Neural cell (in vitro differentiated cells): ENCODE data around the gene PDE4D. TPM values are rescaled to one million over a fixed set of nuclear protein-coding genes. Genes with fewer than 3 reads are reported as not detected.

Source experiments
- H2AFZ ChIP-seq: fragments of 200-600, 300-800 bp; sonication (generic), shearing (Covaris generic); 2 replicates; pipeline ENCODE4 v1.6.0; 2014; ENCODE audit warnings: low read depth, mild to moderate bottlenecking, antibody characterized with exemption, low read length, moderate library complexity
- H3F3A ChIP-seq: fragments of 200-600 bp; shearing (Covaris generic); 2 replicates; pipeline ENCODE4 v1.6.1; 2016; ENCODE audit warnings: mild to moderate bottlenecking, moderate library complexity, mixed read lengths, antibody characterized with exemption, low read length; ENCODE audit not compliant: insufficient read depth, poor library complexity, severe bottlenecking
- H3K27ac ChIP-seq: fragments of 200-600, 300-800 bp; sonication (generic), shearing (Covaris generic); 2 replicates; pipeline ENCODE4 v1.5.1; 2014; ENCODE audit warnings: mild to moderate bottlenecking, low read length, moderate library complexity
- H3K27me3 ChIP-seq: fragments of 300-800, 200-600 bp; sonication (generic), shearing (Covaris generic); 2 replicates; pipeline ENCODE4 v1.6.0; 2014; ENCODE audit warnings: mild to moderate bottlenecking, low read depth, low read length, moderate library complexity; ENCODE audit not compliant: insufficient read depth
- H3K36me3 ChIP-seq: fragments of 300-800, 200-600 bp; sonication (generic), shearing (Covaris generic); 2 replicates; pipeline ENCODE4 v1.5.1; 2014; ENCODE audit warnings: mild to moderate bottlenecking, antibody characterized with exemption, low read length, moderate library complexity; ENCODE audit not compliant: insufficient read depth
- H3K4me2 ChIP-seq: fragments of 300-800, 200-600 bp; sonication (generic), shearing (Covaris generic); 2 replicates; pipeline ENCODE4 v1.6.0; 2014; ENCODE audit warnings: mild to moderate bottlenecking, low read length
- H3K4me3 ChIP-seq: fragments of 300-800, 200-600 bp; sonication (generic), shearing (Covaris generic); 2 replicates; pipeline ENCODE4 v1.5.1; 2014; ENCODE audit warnings: mild to moderate bottlenecking, low read length, moderate library complexity
- H3K79me2 ChIP-seq: fragments of 200-600 bp; shearing (Covaris generic); replicated peaks from 2 replicates; pipeline ENCODE4 v1.6.0; 2014; ENCODE audit warnings: mild to moderate bottlenecking, low read length, moderate library complexity; ENCODE audit not compliant: insufficient read depth
- H3K9ac ChIP-seq: fragments of 300-800, 200-600 bp; sonication (generic), shearing (Covaris generic); 2 replicates; pipeline ENCODE4 v1.6.1; 2016; ENCODE audit warnings: mild to moderate bottlenecking, low read length, mixed read lengths
- H3K9me2 ChIP-seq: fragments of 200-600 bp; shearing (Covaris generic); 2 replicates; pipeline ENCODE4 v1.6.1; 2016; ENCODE audit warnings: mild to moderate bottlenecking, low read length, mixed read lengths; ENCODE audit not compliant: insufficient read depth
- H3K9me3 ChIP-seq: fragments of 200-600, 300-800 bp; sonication (generic), shearing (Covaris generic); 2 replicates; pipeline ENCODE4 v1.6.1; 2016; ENCODE audit warnings: mild to moderate bottlenecking, mixed run types, low read length, moderate library complexity, mixed read lengths
- H4K20me1 ChIP-seq: fragments of 200-600 bp; shearing (Covaris generic); 2 replicates; pipeline ENCODE4 v1.6.1; 2016; ENCODE audit warnings: mild to moderate bottlenecking, mixed run types; ENCODE audit not compliant: insufficient read depth
- CTCF ChIP-seq: fragments of 450-650 bp; IDR thresholded peaks from 2 replicates; pipeline ENCODE4 v1.5.1; 2014; ENCODE audit warnings: antibody characterized with exemption, mild to moderate bottlenecking, moderate library complexity; ENCODE audit not compliant: poor library complexity, severe bottlenecking
- EP300 ChIP-seq: fragments of 450-650 bp; conservative IDR thresholded peaks from 2 replicates; pipeline ENCODE4 v1.6.1; 2014; ENCODE audit warnings: antibody characterized with exemption, mild to moderate bottlenecking, moderate library complexity; ENCODE audit not compliant: poor library complexity, severe bottlenecking
- EZH2 ChIP-seq: fragments of 200-600, 300-800 bp; shearing (Covaris generic), sonication (generic); IDR thresholded peaks from 2 replicates; pipeline ENCODE4 v1.6.1; 2014; ENCODE audit warnings: antibody characterized with exemption, low read length, borderline replicate concordance, mild to moderate bottlenecking; ENCODE audit not compliant: insufficient read depth, poor library complexity, severe bottlenecking
- MXI1 ChIP-seq: fragments of 450-650 bp; conservative IDR thresholded peaks from 2 replicates; pipeline ENCODE4 v1.6.1; 2014; ENCODE audit warnings: antibody characterized with exemption, mild to moderate bottlenecking; ENCODE audit not compliant: poor library complexity, severe bottlenecking
- POLR2AphosphoS5 ChIP-seq: IDR thresholded peaks from 2 replicates; pipeline ENCODE4 v1.6.1; 2012
- RAD21 ChIP-seq: fragments of 450-650 bp; conservative IDR thresholded peaks from 2 replicates; pipeline ENCODE4 v1.6.1; 2014; ENCODE audit warnings: antibody characterized with exemption, mild to moderate bottlenecking, moderate library complexity
- REST ChIP-seq: IDR thresholded peaks from 2 replicates; pipeline ENCODE4 v1.6.1; 2012; ENCODE audit warnings: borderline replicate concordance
- SMC3 ChIP-seq: fragments of 450-650 bp; conservative IDR thresholded peaks from 2 replicates; pipeline ENCODE4 v1.6.1; 2014; ENCODE audit warnings: antibody characterized with exemption, mild to moderate bottlenecking, moderate library complexity; ENCODE audit not compliant: poor library complexity
- TAF1 ChIP-seq: IDR thresholded peaks from 2 replicates; pipeline ENCODE4 v1.6.1; 2012; ENCODE audit warnings: low read depth
- polyA plus RNA-seq: library from polyadenylated mRNA; depleted of rRNA; stranded (reverse); fragments of >200 nt; gene quantifications from 2 replicates; pipeline ENCODE4 v1.2.3, GENCODE V29; 2014

The PDE4D gene
- polyA plus RNA-seq, 1 donor from 2014 or later: 42.8 TPM

DNA sequence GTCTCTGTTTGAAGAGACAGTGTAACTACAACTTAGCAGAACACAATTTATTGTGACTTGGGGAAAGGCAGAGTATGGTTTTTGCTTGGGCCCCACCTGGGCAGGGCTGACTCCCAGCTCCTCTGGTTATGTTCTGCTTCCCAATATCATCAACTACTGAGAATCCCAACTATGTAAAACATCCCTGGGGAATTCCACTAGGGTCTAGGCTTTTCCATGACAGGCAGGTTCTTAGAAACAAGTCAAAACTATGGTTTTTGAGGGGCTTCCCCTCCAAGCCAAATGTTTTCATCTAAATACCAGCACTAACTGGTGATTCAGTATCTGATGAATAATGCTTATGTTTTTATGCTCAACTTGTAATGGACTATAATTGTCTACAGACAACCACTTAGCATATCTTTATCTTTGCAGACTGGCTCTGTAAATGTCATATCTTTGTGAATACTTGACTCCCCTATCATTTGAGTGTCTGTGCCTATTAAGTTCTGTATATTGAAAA is 409.5 kb downstream of the PDE4D start:
- Histone ChIP-seq H3K9ac (no peak overlapping the region), H3K4me2 (no peak overlapping the region), H3K27ac (peak overlapping the region; percentile 74), H3K79me2 (no peaks in the 10 kb centered on the region), H3K9me2 (no peaks in the 10 kb centered on the region), H3K9me3 (no peaks in the 10 kb centered on the region), H2AFZ (no peak overlapping the region), H3K36me3 (no peaks in the 10 kb centered on the region), H4K20me1 (no peaks in the 10 kb centered on the region), H3K4me3 (peak overlapping the region; percentile 37), H3F3A (peaks cover 3% of the 10 kb centered on the region), H3K27me3 (no peaks in the 10 kb centered on the region)
- TF ChIP-seq SMC3 (no peak), POLR2AphosphoS5 (no peak), EP300 (no peak), RAD21 (no peak), EZH2 (no peak), MXI1 (no peak), REST (no peak), TAF1 (no peak), CTCF (no peak)

DNA sequence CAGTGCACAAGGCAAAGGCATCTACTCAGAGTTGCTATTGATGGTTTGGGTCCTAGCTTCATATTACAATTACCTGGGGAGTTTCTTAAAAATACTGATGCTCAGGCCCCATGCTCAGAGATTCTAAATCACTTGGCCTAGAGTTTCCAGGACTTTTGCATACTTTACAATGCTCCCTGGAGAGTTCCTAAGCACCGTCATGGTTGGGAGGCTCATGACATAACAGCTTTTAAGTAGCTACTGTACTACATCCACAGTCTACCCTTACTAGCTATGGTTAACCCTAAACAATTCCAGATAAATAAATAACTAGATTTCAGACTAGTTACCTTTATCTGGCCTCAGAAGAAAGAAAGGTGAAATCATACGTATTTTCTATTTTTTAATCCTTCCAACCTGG is 414.4 kb downstream of the PDE4D start:
- H3K9me3 ChIP-seq: no peaks in the 10 kb centered on the region
- no peak overlapping the region for H3K9ac ChIP-seq
- no peaks in the 10 kb centered on the region for H3K9me2 ChIP-seq
- H3K4me2 ChIP-seq: no peak overlapping the region
- H3F3A ChIP-seq: no peaks in the 10 kb centered on the region
- no peaks in the 10 kb centered on the region for H3K27me3 ChIP-seq
- no peak overlapping the region for H2AFZ ChIP-seq
- no peaks in the 10 kb centered on the region for H3K36me3 ChIP-seq
- no peak overlapping the region for H3K4me3 ChIP-seq
- H3K79me2 ChIP-seq: no peaks in the 10 kb centered on the region
- no peak overlapping the region for H3K27ac ChIP-seq
- TF ChIP-seq RAD21 (no peak), POLR2AphosphoS5 (no peak), REST (no peak), EP300 (no peak), SMC3 (no peak), CTCF (no peak), MXI1 (no peak), TAF1 (no peak), EZH2 (no peak)
- no peaks in the 10 kb centered on the region for H4K20me1 ChIP-seq
